H1 (cell line): ENCODE measurements around the gene ANKRD24. TPM values are rescaled to one million over a fixed set of nuclear protein-coding genes. Genes with fewer than 3 reads are reported as not detected.

Source experiments
- CTCF ChIA-PET: fragments of 300-600 bp; sonication (Branson Sonifier 250); formaldehyde crosslinking; loops from one replicate; lab custom pipeline; 2021; ENCODE audit not compliant: partially characterized antibody; lab: Charles Lee
- POLR2A ChIA-PET: fragments of 300-600 bp; sonication (Branson Sonifier 250); formaldehyde crosslinking; loops from one replicate; lab custom pipeline; 2021; ENCODE audit warnings: inconsistent platforms; ENCODE audit not compliant: partially characterized antibody; lab: Charles Lee
- DNase-seq, 2 experiments: peaks; one replicate each; pipeline versions ENCODE4 v3.0.0 to v3.0.0-alpha.2; 2010 to 2022; ENCODE audit warnings: low spot score in 2 of 2, low read depth in 1 of 2, mixed read lengths in 1 of 2
- FAIRE-seq: peaks from 2 replicates; lab custom pipeline; 2011; peaks lifted over from hg19 to GRCh38; lab: Jason Lieb, UNC
- H2AFZ ChIP-seq: 2 replicates; pipeline ENCODE4 v1.8.1; 2012; ENCODE audit warnings: low read length, inconsistent platforms
- H2AK5ac ChIP-seq: 2 replicates; pipeline ENCODE4 v1.6.1; 2013; ENCODE audit warnings: low read depth, low read length
- H2BK120ac ChIP-seq: replicated peaks from 2 replicates; pipeline ENCODE3; 2013; ENCODE audit warnings: low read depth, low read length, inconsistent platforms
- H2BK12ac ChIP-seq: 2 replicates; pipeline ENCODE4 v1.6.1; 2013; ENCODE audit warnings: low read depth, low read length
- H2BK15ac ChIP-seq: 2 replicates; pipeline ENCODE4 v1.6.1; 2013; ENCODE audit warnings: low read length
- H2BK20ac ChIP-seq: 2 replicates; pipeline ENCODE4 v1.6.1; 2013; ENCODE audit warnings: low read length
- H2BK5ac ChIP-seq: 2 replicates; pipeline ENCODE4 v1.6.1; 2013; ENCODE audit warnings: low read depth, low read length
- H3K14ac ChIP-seq: 2 replicates; pipeline ENCODE4 v1.6.1; 2013; ENCODE audit warnings: inconsistent platforms; ENCODE audit not compliant: insufficient read length
- H3K18ac ChIP-seq: 2 replicates; pipeline ENCODE4 v1.6.1; 2013; ENCODE audit warnings: low read length; ENCODE audit errors: extremely low read depth
- H3K23ac ChIP-seq: 2 replicates; pipeline ENCODE4 v1.6.1; 2013; ENCODE audit warnings: inconsistent platforms; ENCODE audit not compliant: insufficient read length
- H3K23me2 ChIP-seq: 2 replicates; pipeline ENCODE4 v1.6.1; 2013; ENCODE audit warnings: low read depth, low read length
- H3K27ac ChIP-seq: 2 replicates; pipeline ENCODE4 v1.6.1; 2011; ENCODE audit warnings: low read depth, low read length, inconsistent platforms
- H3K27me3 ChIP-seq, 4 experiments: replicated peaks in 1 of 4; 1 replicate in 1 of 4; 2 replicates in 3 of 4; pipeline versions ENCODE4 v1.6.1 to v1.8.1; 2011 to 2013; ENCODE audit warnings: low read length in 3 of 4, mild to moderate bottlenecking in 3 of 4, inconsistent platforms in 2 of 4, mixed read lengths in 2 of 4, moderate library complexity in 1 of 4; ENCODE audit not compliant: control insufficient read depth in 3 of 4, insufficient read depth in 3 of 4; ENCODE audit errors: extremely low read depth in 1 of 4
- H3K36me3 ChIP-seq, 4 experiments: 2 replicates each; pipeline versions ENCODE4 v1.6.1 to v1.8.1; 2011 to 2013; ENCODE audit warnings: mild to moderate bottlenecking in 4 of 4, low read length in 3 of 4, moderate library complexity in 2 of 4, control low read depth in 1 of 4, inconsistent platforms in 1 of 4; ENCODE audit not compliant: insufficient read depth in 4 of 4, control insufficient read depth in 2 of 4
- H3K4ac ChIP-seq: replicated peaks from 2 replicates; pipeline ENCODE3; 2013; ENCODE audit warnings: low read length, low read depth, mixed read lengths, inconsistent platforms; ENCODE audit not compliant: insufficient read length
- H3K4me1 ChIP-seq, 4 experiments: replicated peaks in 1 of 4; 1 replicate in 1 of 4; 2 replicates in 3 of 4; pipeline versions ENCODE4 v1.6.1 to v1.8.1; 2011 to 2013; ENCODE audit warnings: low read length in 3 of 4, inconsistent platforms in 2 of 4, mixed read lengths in 1 of 4; ENCODE audit not compliant: insufficient read depth in 4 of 4, control insufficient read depth in 3 of 4
- H3K4me2 ChIP-seq, 2 experiments: 2 replicates each; pipeline versions ENCODE4 v1.6.1 to v1.8.1; 2011 to 2013; ENCODE audit warnings: low read depth in 2 of 2, low read length in 2 of 2, control low read depth in 1 of 2, inconsistent platforms in 1 of 2, mild to moderate bottlenecking in 1 of 2; ENCODE audit not compliant: insufficient read depth in 1 of 2
- H3K4me3 ChIP-seq, 4 experiments: fragments of 200-600, 300-600 bp in 1 of 4; sonication (generic), shearing (Covaris generic), sonication (Bioruptor Twin) in 1 of 4; 2 replicates each; pipeline versions ENCODE4 v1.5.1 to v1.8.1; 2011 to 2016; ENCODE audit warnings: low read length in 4 of 4, low read depth in 3 of 4, control low read depth in 2 of 4, inconsistent platforms in 2 of 4, mild to moderate bottlenecking in 2 of 4, mixed read lengths in 1 of 4, moderate library complexity in 1 of 4; ENCODE audit not compliant: insufficient read depth in 2 of 4; ENCODE audit errors: extremely low read depth in 1 of 4
- H3K56ac ChIP-seq: replicated peaks from 2 replicates; pipeline ENCODE3; 2013; ENCODE audit warnings: low read depth, mild to moderate bottlenecking, mixed read lengths, low read length, inconsistent platforms; ENCODE audit not compliant: insufficient read length
- H3K79me1 ChIP-seq: 2 replicates; pipeline ENCODE4 v1.6.1; 2013; ENCODE audit warnings: low read depth, low read length, control low read depth
- H3K79me2 ChIP-seq, 2 experiments: 2 replicates each; pipeline versions ENCODE4 v1.6.1 to v1.8.1; 2012 to 2013; ENCODE audit warnings: low read length in 2 of 2, mild to moderate bottlenecking in 2 of 2, inconsistent platforms in 1 of 2; ENCODE audit not compliant: insufficient read depth in 2 of 2, control insufficient read depth in 1 of 2
- H3K9ac ChIP-seq, 4 experiments: replicated peaks in 1 of 4; 1 replicate in 1 of 4; 2 replicates in 3 of 4; pipeline versions ENCODE4 v1.6.1 to v1.8.1; 2011 to 2013; ENCODE audit warnings: low read depth in 3 of 4, low read length in 3 of 4, control low read depth in 2 of 4, mild to moderate bottlenecking in 2 of 4, moderate library complexity in 2 of 4, inconsistent platforms in 1 of 4; ENCODE audit errors: extremely low read depth in 1 of 4
- H3K9me3 ChIP-seq, 2 experiments: 2 replicates each; pipeline versions ENCODE4 v1.6.1 to v1.8.1; 2012 to 2013; ENCODE audit warnings: mild to moderate bottlenecking in 2 of 2, moderate library complexity in 2 of 2, control low read depth in 1 of 2, inconsistent platforms in 1 of 2, low read depth in 1 of 2, low read length in 1 of 2, mixed read lengths in 1 of 2; ENCODE audit not compliant: insufficient read depth in 2 of 2
- H4K20me1 ChIP-seq, 2 experiments: replicated peaks in 1 of 2; 2 replicates each; pipeline versions ENCODE3 to v1.8.1; 2011 to 2013; ENCODE audit warnings: inconsistent platforms in 2 of 2, low read length in 2 of 2, mild to moderate bottlenecking in 1 of 2; ENCODE audit not compliant: insufficient read depth in 2 of 2, control insufficient read depth in 1 of 2
- H4K5ac ChIP-seq: 2 replicates; pipeline ENCODE4 v1.6.1; 2013; ENCODE audit warnings: low read length, low read depth, mixed read lengths, inconsistent platforms; ENCODE audit not compliant: insufficient read length
- H4K8ac ChIP-seq: 2 replicates; pipeline ENCODE4 v1.8.0; 2013; ENCODE audit warnings: mild to moderate bottlenecking, moderate library complexity, low read length, inconsistent platforms; ENCODE audit not compliant: insufficient read depth; ENCODE audit errors: extremely low read depth
- H4K91ac ChIP-seq: replicated peaks from 2 replicates; pipeline ENCODE3; 2013; ENCODE audit warnings: low read length, mixed read lengths, inconsistent platforms; ENCODE audit not compliant: insufficient read length
- HDAC2 ChIP-seq, 2 experiments: fragments of 300-600 bp in 1 of 2; sonication (generic) in 1 of 2; IDR thresholded peaks; 2 replicates each; pipeline ENCODE4 v1.6.1; 2011 to 2012; ENCODE audit warnings: low read depth in 2 of 2, low read length in 2 of 2, mild to moderate bottlenecking in 2 of 2, moderate library complexity in 2 of 2, borderline replicate concordance in 1 of 2, inconsistent platforms in 1 of 2
- MAX ChIP-seq: IDR thresholded peaks from 2 replicates; pipeline ENCODE4 v1.6.1; 2012; ENCODE audit warnings: inconsistent platforms
- SUZ12 ChIP-seq: fragments of 200-600 bp; sonication (generic); IDR thresholded peaks from 2 replicates; pipeline ENCODE4 v1.6.1; 2012; ENCODE audit warnings: mild to moderate bottlenecking, inconsistent platforms, low read length, moderate library complexity, mixed read lengths
- TAF1 ChIP-seq: IDR thresholded peaks from 2 replicates; pipeline ENCODE4 v1.6.1; 2011; ENCODE audit warnings: mild to moderate bottlenecking, low read depth, low read length
- WGBS, 2 experiments: shearing (Covaris generic) in 1 of 2; methylation state at CpG; one replicate each; pipeline versions ENCODE4 v1.1.6 to v1.1.7; 2013 to 2015; ENCODE audit warnings: low lambda C conversion rate in 2 of 2, mixed read lengths in 2 of 2, inconsistent platforms in 1 of 2, low coverage in 1 of 2, missing lambda C conversion rate in 1 of 2; ENCODE audit not compliant: insufficient replicate concordance in 2 of 2, insufficient coverage in 1 of 2, insufficient read length in 1 of 2; ENCODE audit errors: extremely low coverage in 1 of 2, missing lambda C conversion rate in 1 of 2; 5-methylcytosine and 5-hydroxymethylcytosine counted together
- polyA plus RNA-seq, 7 experiments: library from polyadenylated mRNA; depleted of rRNA in 3 of 7; stranded (reverse) in 5 of 7; unstranded in 2 of 7; fragments of >200 nt in 5 of 7; fragments of 200-250 nt in 2 of 7; gene quantifications; 1 replicate in 5 of 7; 2 replicates in 1 of 7; 4 replicates in 1 of 7; pipeline versions ENCODE4 v1.2.1 to v1.2.3, GENCODE V29; 2011 to 2013; ENCODE audit warnings: missing spikeins in 2 of 7, mixed read lengths in 2 of 7
- total RNA-seq: library from RNA; stranded (reverse); fragmentation: NEBNext Ultra II Directional; extraction: Animal tissue kit (Norgen Biotek cat#: 25700); gene quantifications from 2 replicates; pipeline ENCODE4 v1.2.1, GENCODE V29; 2021

The ANKRD24 gene
- total and polyA plus RNA-seq, 2 of the 8 experiments (the other 6 are each of a cell fraction or from before 2014, with no cell fraction given), result 7.6 to 14.1 TPM

GRCh38 chr19:4138445-4138844 is 44.0 kb upstream of the ANKRD24 start:
- no peaks in the 10 kb centered on the region; a peak in 1 of 7 replicates for H3K4me1 ChIP-seq
- no peak overlapping the region for H3K4me2 ChIP-seq
- H4K8ac ChIP-seq, result no peak overlapping the region
- H3K27me3 ChIP-seq, result no peaks in the 10 kb centered on the region
- H3K9me3 ChIP-seq, result no peaks in the 10 kb centered on the region
- no peak overlapping the region for H3K18ac ChIP-seq
- H2BK20ac ChIP-seq, result no peak overlapping the region
- no peaks in the 10 kb centered on the region for H3K79me2 ChIP-seq
- H3K23ac ChIP-seq, result no peak overlapping the region
- H4K20me1 ChIP-seq, result no peaks in the 10 kb centered on the region
- TF ChIP-seq HDAC2 (IDR thresholded peaks at IDR 0.05; ENCODE audit: borderline replicate concordance in 1 of 2, low read depth in 2 of 2, low read length in 2 of 2) (no peak), SUZ12 (no peak), TAF1 (no peak), MAX (no peak)
- H4K5ac ChIP-seq, result no peak overlapping the region
- no peak overlapping the region for H3K27ac ChIP-seq
- DNase-seq (no peak), FAIRE-seq (no peak)
- no peak overlapping the region for H3K14ac ChIP-seq
- no peak overlapping the region for H2BK5ac ChIP-seq
- H2BK12ac ChIP-seq, result no peak overlapping the region
- H2BK15ac ChIP-seq, result no peak overlapping the region
- CTCF ChIA-PET, result interaction anchor here (1.7 to 7.1 kb wide), 11 partner anchors 11 to 95 kb away, joined by 3 to 79 read pairs (median 20); partner anchors contain the start of gene CREB3L3
- no peak overlapping the region for H3K9ac ChIP-seq
- no peak overlapping the region for H4K91ac ChIP-seq
- H3K36me3 ChIP-seq, result no peaks in the 10 kb centered on the region
- H3K23me2 ChIP-seq, result no peaks in the 10 kb centered on the region
- POLR2A ChIA-PET, result interaction anchor here (2.7 kb wide), 1 partner anchor 153 kb away, joined by 9 read pairs; the partner anchor contains the start of gene EEF2
- H3K4ac ChIP-seq, result no peak overlapping the region
- no peak overlapping the region for H2AFZ ChIP-seq
- no peaks in the 10 kb centered on the region for H3K79me1 ChIP-seq
- H3K56ac ChIP-seq, result no peak overlapping the region
- WGBS, 2 experiments, result 90% methylated on average over 5 of the region's 5 CpGs; no CpG with 5 or more reads in 1 of the 2 experiments
- H3K4me3 ChIP-seq, result no peak overlapping the region
- no peak overlapping the region for H2BK120ac ChIP-seq
- no peak overlapping the region for H2AK5ac ChIP-seq
